Lung (tissue), 12 donors: Measurements from ENCODE around the gene HIC1. TPM values are rescaled to one million over a fixed set of nuclear protein-coding genes. Genes with fewer than 3 reads are reported as not detected.
A peak's percentile ranks its signal among the peaks of the same experiment; 100 is the strongest.

Source experiments
- ATAC-seq: fragments of 200-7000 bp; cut with Tn5 transposase; one replicate; pipeline ENCODE4 v1.9.1; 2020; ENCODE audit warnings: moderate number of reproducible peaks; ENCODE audit not compliant: insufficient read depth, low FRiP score
- DNase-seq, 3 donors: peaks; one replicate each; pipeline ENCODE4 v3.0.0-alpha.2; 2013 to 2017
- H3K27ac ChIP-seq, 2 donors: one replicate each; pipeline ENCODE4 v1.5.1; 2013; ENCODE audit warnings: mild to moderate bottlenecking in 2 of 2, moderate library complexity in 2 of 2, control low read depth in 1 of 2, inconsistent platforms in 1 of 2, low read depth in 1 of 2, low read length in 1 of 2
- H3K27me3 ChIP-seq, 3 donors: one replicate each; pipeline ENCODE4 v1.5.1; 2013; ENCODE audit warnings: low read length in 2 of 3; ENCODE audit not compliant: control insufficient read depth in 3 of 3, insufficient read depth in 3 of 3
- H3K36me3 ChIP-seq, 4 donors: one replicate each; pipeline ENCODE4 v1.5.1; 2013; ENCODE audit warnings: low read length in 4 of 4, mild to moderate bottlenecking in 1 of 4, moderate library complexity in 1 of 4; ENCODE audit not compliant: control insufficient read depth in 4 of 4, insufficient read depth in 4 of 4
- H3K4me1 ChIP-seq, 5 donors: one replicate each; pipeline ENCODE4 v1.5.1; 2013; ENCODE audit warnings: low read length in 5 of 5, mild to moderate bottlenecking in 2 of 5, moderate library complexity in 1 of 5; ENCODE audit not compliant: control insufficient read depth in 5 of 5, insufficient read depth in 5 of 5
- H3K4me3 ChIP-seq: one replicate; pipeline ENCODE4 v1.5.1; 2013; ENCODE audit warnings: mild to moderate bottlenecking, control low read depth, moderate library complexity
- H3K9ac ChIP-seq, 2 donors: one replicate each; pipeline ENCODE4 v1.5.1; 2013; ENCODE audit warnings: low read length in 2 of 2, control low read depth in 1 of 2; ENCODE audit not compliant: insufficient read depth in 1 of 2
- H3K9me3 ChIP-seq, 4 donors: one replicate each; pipeline ENCODE4 v1.5.1; 2013; ENCODE audit warnings: low read length in 3 of 4, mild to moderate bottlenecking in 1 of 4, moderate library complexity in 1 of 4; ENCODE audit not compliant: control insufficient read depth in 4 of 4, insufficient read depth in 3 of 4
- WGBS, 2 donors: extraction: QIAGEN DNeasy Blood & Tissue Kit; methylation state at CpG; one replicate each; pipeline ENCODE4 v1.1.7; 2013; 5-methylcytosine and 5-hydroxymethylcytosine counted together
- polyA plus RNA-seq, 2 donors: library from polyadenylated mRNA; stranded (reverse); fragments of 200-250 nt; gene quantifications; one replicate each; pipeline ENCODE4 v1.2.1, GENCODE V29; 2013
- total RNA-seq, 2 donors: library from RNA; depleted of rRNA in 1 of 2; stranded (reverse); fragments of >200 nt in 1 of 2; gene quantifications; one replicate each; pipeline ENCODE4 v1.2.1, GENCODE V29; 2014 to 2021
- TF ChIP-seq, protein P1 (sequence below): IDR thresholded peaks from 2 replicates; pipeline ENCODE4 v1.5.1; 2012; ENCODE audit warnings: mild to moderate bottlenecking; ENCODE audit errors: control extremely low read depth, extremely low read depth
- donor health status: control.
- donor health status: control.
- donor health status: Bipolar disorder and iron deficiency.
- donor health status: healthy.
- donor health status: DM: yes; HTN: yes; CAD: no.

Gene HIC1
- total and polyA plus RNA-seq, 4 donors = 5.5 to 34.8 (median 21.6) TPM

DNA sequence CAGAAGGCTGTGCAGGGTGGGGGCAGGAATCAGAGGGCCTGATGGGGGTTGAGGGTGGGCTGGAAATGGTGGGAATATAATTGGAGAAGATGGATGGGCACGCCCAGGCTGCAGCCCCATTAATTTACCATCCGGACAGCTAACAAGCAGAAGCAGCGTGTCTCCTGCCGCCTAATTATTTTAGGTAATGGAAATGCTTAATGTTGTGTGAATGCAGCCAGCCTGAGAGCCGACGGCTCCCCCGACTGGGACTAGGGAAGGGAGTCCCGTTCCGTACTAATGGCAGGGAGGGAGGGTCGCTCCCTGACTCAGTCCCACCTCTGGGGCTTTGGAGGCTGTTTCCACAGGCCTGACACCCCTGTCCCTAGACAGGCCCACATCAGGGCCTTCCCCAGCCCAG, 17.7 kb upstream of the HIC1 start:
- H3K27ac ChIP-seq = no peak overlapping the region
- peaks cover 0 to 46% (median 17%) of the 10 kb centered on the region in 4 donors for H3K36me3 ChIP-seq
- H3K27me3 ChIP-seq = no peaks in the 10 kb centered on the region
- TF ChIP-seq, protein P1, sequence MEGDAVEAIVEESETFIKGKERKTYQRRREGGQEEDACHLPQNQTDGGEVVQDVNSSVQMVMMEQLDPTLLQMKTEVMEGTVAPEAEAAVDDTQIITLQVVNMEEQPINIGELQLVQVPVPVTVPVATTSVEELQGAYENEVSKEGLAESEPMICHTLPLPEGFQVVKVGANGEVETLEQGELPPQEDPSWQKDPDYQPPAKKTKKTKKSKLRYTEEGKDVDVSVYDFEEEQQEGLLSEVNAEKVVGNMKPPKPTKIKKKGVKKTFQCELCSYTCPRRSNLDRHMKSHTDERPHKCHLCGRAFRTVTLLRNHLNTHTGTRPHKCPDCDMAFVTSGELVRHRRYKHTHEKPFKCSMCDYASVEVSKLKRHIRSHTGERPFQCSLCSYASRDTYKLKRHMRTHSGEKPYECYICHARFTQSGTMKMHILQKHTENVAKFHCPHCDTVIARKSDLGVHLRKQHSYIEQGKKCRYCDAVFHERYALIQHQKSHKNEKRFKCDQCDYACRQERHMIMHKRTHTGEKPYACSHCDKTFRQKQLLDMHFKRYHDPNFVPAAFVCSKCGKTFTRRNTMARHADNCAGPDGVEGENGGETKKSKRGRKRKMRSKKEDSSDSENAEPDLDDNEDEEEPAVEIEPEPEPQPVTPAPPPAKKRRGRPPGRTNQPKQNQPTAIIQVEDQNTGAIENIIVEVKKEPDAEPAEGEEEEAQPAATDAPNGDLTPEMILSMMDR = no peak
- DNase-seq (no peak), ATAC-seq (no peak)
- H3K9ac ChIP-seq = no peak overlapping the region
- H3K4me1 ChIP-seq = peaks cover 0 to 5% (median 3%) of the 10 kb centered on the region in 5 donors
- no peaks in the 10 kb centered on the region for H3K9me3 ChIP-seq
- WGBS, 2 donors = 90 to 92% methylated on average over 10 of the region's 10 CpGs
- H3K4me3 ChIP-seq = no peak overlapping the region

DNA sequence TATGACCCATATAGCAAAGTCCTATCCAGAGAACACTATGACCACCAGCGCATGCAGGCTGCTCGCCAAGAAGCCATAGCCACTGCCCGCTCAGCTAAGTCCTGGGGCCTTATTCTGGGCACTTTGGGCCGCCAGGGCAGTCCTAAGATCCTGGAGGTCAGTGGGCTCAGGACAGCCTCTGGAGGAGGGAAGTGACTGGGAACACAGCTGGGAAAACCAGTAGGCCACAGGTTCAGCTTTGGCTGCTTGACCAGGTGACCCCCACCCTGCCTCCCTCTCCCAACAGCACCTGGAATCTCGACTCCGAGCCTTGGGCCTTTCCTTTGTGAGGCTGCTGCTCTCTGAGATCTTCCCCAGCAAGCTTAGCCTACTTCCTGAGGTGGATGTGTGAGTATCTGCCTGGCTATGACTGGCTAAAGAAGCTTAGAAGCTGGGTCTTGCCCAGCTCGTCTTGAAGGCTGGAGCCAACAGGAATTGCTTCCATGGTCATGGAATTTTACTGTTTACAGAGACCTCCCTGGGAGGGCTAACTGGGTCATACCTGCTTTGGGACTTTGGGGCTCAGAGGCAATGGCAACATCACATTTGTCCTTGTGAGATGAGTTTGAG, 14.6 kb upstream of the HIC1 start:
- H3K4me3 ChIP-seq = no peak overlapping the region
- peaks cover 0 to 36% (median 25%) of the 10 kb centered on the region in 4 donors for H3K36me3 ChIP-seq
- no peak for DNase-seq

DNA sequence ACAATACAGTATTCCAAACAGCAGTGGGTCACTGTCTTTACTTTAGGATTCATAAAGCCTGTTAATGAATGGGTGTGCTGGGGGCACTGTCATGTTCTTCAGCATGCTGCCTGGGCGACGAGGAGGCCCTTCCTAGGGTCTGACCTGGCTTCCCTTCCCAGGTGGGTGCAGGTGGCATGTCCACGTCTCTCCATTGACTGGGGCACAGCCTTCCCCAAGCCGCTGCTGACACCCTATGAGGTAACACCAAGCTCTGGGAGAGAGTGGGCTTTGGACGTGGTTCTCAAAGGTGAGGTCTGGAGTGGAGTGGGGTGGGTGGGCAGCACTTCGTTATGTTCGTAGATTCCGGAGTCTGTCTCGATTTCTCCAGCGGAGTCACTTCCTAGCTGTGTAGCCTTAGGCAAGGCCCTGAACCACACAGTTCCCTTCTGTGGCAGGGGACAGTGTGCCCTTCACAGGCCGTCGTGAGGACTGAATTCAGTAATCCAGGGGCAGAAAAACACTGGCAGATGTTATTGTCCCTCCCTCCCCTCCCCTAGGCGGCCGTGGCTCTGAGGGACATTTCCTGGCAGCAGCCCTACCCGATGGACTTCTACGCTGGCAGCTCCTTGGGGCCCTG, 13.9 kb upstream of the HIC1 start:
- peaks cover 0 to 29% (median 20%) of the 10 kb centered on the region in 4 donors for H3K36me3 ChIP-seq
- ATAC-seq = peak; percentile 2
- H3K4me1 ChIP-seq = peaks cover 0 to 13% (median 7%) of the 10 kb centered on the region in 5 donors
- H3K27me3 ChIP-seq = no peaks in the 10 kb centered on the region
- peak overlapping the region; percentile 81 for H3K4me3 ChIP-seq
- H3K9me3 ChIP-seq = no peaks in the 10 kb centered on the region
- 45 to 50% methylated on average over 16 of the region's 16 CpGs for WGBS, 2 donors
- H3K27ac ChIP-seq = peak overlapping the region; percentile 61 to 89
- no peak for DNase-seq
- TF ChIP-seq, protein P1 = no peak
- peak overlapping the region in 1 of 2 donors; percentile 23 for H3K9ac ChIP-seq

More for the DNA sequence above, 14.6 kb upstream of the HIC1 start:
- Histone ChIP-seq H3K4me1 (peaks cover 0 to 13% (median 7%) of the 10 kb centered on the region in 5 donors), H3K9ac (no peak overlapping the region), H3K9me3 (no peaks in the 10 kb centered on the region), H3K27ac (no peak overlapping the region), H3K27me3 (no peaks in the 10 kb centered on the region)
- WGBS, 2 donors = 88 to 95% methylated on average over 7 of the region's 7 CpGs
- TF ChIP-seq, protein P1 = no peak
- no peak for ATAC-seq
